Stomach (tissue), 9 donors: ENCODE measurements around the gene TMEFF2. TPM values are rescaled to one million over a fixed set of nuclear protein-coding genes. Genes with fewer than 3 reads are reported as not detected.

Experiments used
- DNase-seq, 2 donors: peaks; one replicate each; pipeline versions ENCODE4 v3.0.0 to v3.0.0-alpha.2; 2013 to 2019
- H3K27ac ChIP-seq, 5 donors: fragments of 200-600 bp in 4 of 5; sonication (generic) in 4 of 5; one replicate each; pipeline ENCODE4 v1.5.1; 2013 to 2019; ENCODE audit warnings: mild to moderate bottlenecking in 1 of 5, moderate library complexity in 1 of 5
- H3K27me3 ChIP-seq, 3 donors: fragments of 200-600 bp; sonication (generic); one replicate each; pipeline ENCODE4 v1.5.1; 2017 to 2019; ENCODE audit warnings: mixed run types in 1 of 3
- H3K36me3 ChIP-seq, 4 donors: fragments of 200-600 bp; sonication (generic); 1 replicate in 3 of 4; 2 replicates in 1 of 4; pipeline ENCODE4 v1.5.1; 2016 to 2019
- H3K4me1 ChIP-seq, 4 donors: fragments of 200-600 bp; sonication (generic); one replicate each; pipeline ENCODE4 v1.5.1; 2016 to 2019
- H3K4me3 ChIP-seq, 4 donors: fragments of 200-600 bp; sonication (generic) in 3 of 4; one replicate each; pipeline ENCODE4 v1.5.1; 2016 to 2019; ENCODE audit warnings: mild to moderate bottlenecking in 1 of 4
- H3K9me3 ChIP-seq, 4 donors: fragments of 200-600 bp; sonication (generic); one replicate each; pipeline ENCODE4 v1.5.1; 2016 to 2019
- CTCF ChIP-seq, 7 experiments: fragments of 450-650 bp in 4 of 7; fragments of 200-600 bp in 3 of 7; sonication (generic) in 3 of 7; IDR thresholded peaks; one replicate each; pipeline ENCODE4 v1.5.1; 2016 to 2019; ENCODE audit warnings: antibody characterized with exemption in 7 of 7, control low read depth in 2 of 7, mild to moderate bottlenecking in 1 of 7
- EP300 ChIP-seq: sonication (generic); formaldehyde crosslinking; IDR thresholded peaks from one replicate; pipeline ENCODE4 v1.6.1; 2017; ENCODE audit warnings: antibody characterized with exemption
- POLR2A ChIP-seq, 4 donors: fragments of 450-650 bp; IDR thresholded peaks; one replicate each; pipeline ENCODE4 v1.6.1; 2016; ENCODE audit warnings: antibody characterized with exemption in 4 of 4, control low read depth in 2 of 4, mild to moderate bottlenecking in 1 of 4, moderate library complexity in 1 of 4
- POLR2AphosphoS5 ChIP-seq, 3 donors: sonication (generic); formaldehyde crosslinking; IDR thresholded peaks; one replicate each; pipeline ENCODE4 v1.6.1; 2016; ENCODE audit warnings: antibody characterized with exemption in 3 of 3
- WGBS, 5 donors: extraction: QIAGEN DNeasy Blood & Tissue Kit in 3 of 5; methylation state at CpG; one replicate each; pipeline versions ENCODE4 v1.1.5 to v1.1.7; 2013 to 2018; 5-methylcytosine and 5-hydroxymethylcytosine counted together
- intact Hi-C: fragments of 100-400 bp; cut with DNase I; formaldehyde crosslinking; loops from one replicate; pipeline ENCODE4 v1.15.1; 2023; ENCODE audit warnings: low total_unique reads
- polyA plus RNA-seq, 3 donors: library from polyadenylated mRNA; stranded (reverse); fragments of 200-250 nt; gene quantifications; one replicate each; pipeline ENCODE4 v1.2.3, GENCODE V29; 2013
- total RNA-seq, 5 donors: library from RNA; depleted of rRNA; stranded (reverse); fragments of >200 nt; gene quantifications; one replicate each; pipeline versions ENCODE4 v1.1.0 to v1.2.3, GENCODE V29; 2014 to 2016
- donor health status: healthy with polysubstance abuse.
- donor health status: Bipolar disorder and iron deficiency.
- donor health status: healthy.

TMEFF2 gene
- total and polyA plus RNA-seq, 8 donors: 0.23 to 0.50 (median 0.37) TPM; not detected in 3

- H3K9me3 ChIP-seq: no peaks in the 10 kb centered on the region
- 60 to 100% (median 86%) methylated on average over 1 of the region's 1 CpG for WGBS, 5 donors
- H3K36me3 ChIP-seq: no peaks in the 10 kb centered on the region
- H3K4me1 ChIP-seq: peaks cover 0 to 7% (median 0%) of the 10 kb centered on the region in 4 donors
- TF ChIP-seq POLR2A (IDR thresholded peaks at IDR 0.05): no peak
- TF ChIP-seq POLR2AphosphoS5 (IDR thresholded peaks at IDR 0.05): no peak
- no peak for TF ChIP-seq CTCF (IDR thresholded peaks at IDR 0.05)
- TF ChIP-seq EP300: no peak
- no peaks in the 10 kb centered on the region for H3K27me3 ChIP-seq
- no peak overlapping the region for H3K4me3 ChIP-seq
- DNase-seq: no peak
- intact Hi-C loops: no loop called here
- H3K27ac ChIP-seq: no peak overlapping the region
Observed at GRCh38 chr2:191951376-191951775, 243.4 kb downstream of the TMEFF2 start.

GRCh38 chr2:191950132-191950874, 244.4 kb downstream of the TMEFF2 start:
- no peak for DNase-seq
- Histone ChIP-seq H3K27me3 (no peaks in the 10 kb centered on the region), H3K9me3 (no peaks in the 10 kb centered on the region), H3K36me3 (no peaks in the 10 kb centered on the region), H3K27ac (no peak overlapping the region), H3K4me1 (peaks cover 0 to 7% (median 0%) of the 10 kb centered on the region in 4 donors), H3K4me3 (no peak overlapping the region)
- intact Hi-C loops: no loop called here
- WGBS, 5 donors: 70 to 83% (median 77%) methylated on average over 3 of the region's 3 CpGs
- TF ChIP-seq POLR2A (IDR thresholded peaks at IDR 0.05) (no peak), EP300 (no peak), POLR2AphosphoS5 (IDR thresholded peaks at IDR 0.05) (no peak), CTCF (IDR thresholded peaks at IDR 0.05) (no peak)

GRCh38 chr2:191947235-191947634, 247.5 kb downstream of the TMEFF2 start:
- TF ChIP-seq EP300 (no peak), POLR2A (IDR thresholded peaks at IDR 0.05) (no peak), CTCF (IDR thresholded peaks at IDR 0.05) (no peak), POLR2AphosphoS5 (IDR thresholded peaks at IDR 0.05) (no peak)

GRCh38 chr2:191946471-191947182, 248.1 kb downstream of the TMEFF2 start:
- TF ChIP-seq CTCF (IDR thresholded peaks at IDR 0.05) (no peak), POLR2AphosphoS5 (IDR thresholded peaks at IDR 0.05) (no peak), EP300 (no peak), POLR2A (IDR thresholded peaks at IDR 0.05) (no peak)
- no peak overlapping the region for H3K4me3 ChIP-seq
- H3K4me1 ChIP-seq: peaks cover 0 to 16% (median 4%) of the 10 kb centered on the region in 4 donors
- no peaks in the 10 kb centered on the region for H3K27me3 ChIP-seq
- no peaks in the 10 kb centered on the region for H3K9me3 ChIP-seq
- DNase-seq: no peak
- no peaks in the 10 kb centered on the region for H3K36me3 ChIP-seq
- WGBS, 5 donors: 41 to 60% (median 47%) methylated on average over 2 of the region's 2 CpGs
- intact Hi-C loops: no loop called here
- H3K27ac ChIP-seq: no peak overlapping the region

More at GRCh38 chr2:191947235-191947634, 247.5 kb downstream of the TMEFF2 start:
- peaks cover 0 to 16% (median 2%) of the 10 kb centered on the region in 4 donors for H3K4me1 ChIP-seq
- 94 to 97% (median 96%) methylated on average over 6 of the region's 6 CpGs for WGBS, 5 donors
- H3K36me3 ChIP-seq: no peaks in the 10 kb centered on the region
- intact Hi-C loops: no loop called here
- no peaks in the 10 kb centered on the region for H3K9me3 ChIP-seq
- DNase-seq: no peak
- no peak overlapping the region for H3K27ac ChIP-seq
- no peak overlapping the region for H3K4me3 ChIP-seq
- H3K27me3 ChIP-seq: no peaks in the 10 kb centered on the region
